AG04450 (cell line): ENCODE measurements around the gene KCND3. TPM values are rescaled to one million over a fixed set of nuclear protein-coding genes. Genes with fewer than 3 reads are reported as not detected.

Experiments used
- CTCF ChIA-PET: fragments of 300-600, 350-600 bp; formaldehyde crosslinking; extraction: SDS; loops from one replicate; lab custom pipeline; 2022; ENCODE audit warnings: antibody characterized with exemption, inconsistent platforms; lab: Charles Lee
- POLR2A ChIA-PET: fragments of 350-600 bp; formaldehyde crosslinking; extraction: SDS; loops from one replicate; lab custom pipeline; 2021; ENCODE audit warnings: antibody characterized with exemption, inconsistent platforms; lab: Yijun Ruan, JAX
- DNase-seq: peaks from one replicate; pipeline ENCODE4 v3.0.0-alpha.2; 2011; ENCODE audit warnings: low read depth, low spot score
- H3K27ac ChIP-seq: one replicate; pipeline ENCODE4 v1.5.1; 2012; ENCODE audit warnings: low read depth, low read length, control low read depth
- H3K27me3 ChIP-seq: one replicate; pipeline ENCODE4 v1.6.0; 2012; ENCODE audit warnings: low read length; ENCODE audit not compliant: control insufficient read depth, insufficient read depth
- H3K4me3 ChIP-seq: 2 replicates; pipeline ENCODE4 v1.5.1; 2011; ENCODE audit warnings: mild to moderate bottlenecking, low read depth, low read length, control low read depth
- H3K9me3 ChIP-seq: 2 replicates; pipeline ENCODE4 v1.5.1; 2012; ENCODE audit warnings: low read length; ENCODE audit not compliant: control insufficient read depth, insufficient read depth
- CTCF ChIP-seq: IDR thresholded peaks from 2 replicates; pipeline ENCODE4 v1.5.1; 2011; ENCODE audit warnings: low read depth, low read length, control low read depth, inconsistent platforms
- polyA plus RNA-seq: library from polyadenylated mRNA; depleted of rRNA; stranded (reverse); fragments of >200 nt; gene quantifications from 2 replicates; pipeline ENCODE4 v1.2.3, GENCODE V29; 2011

The KCND3 gene
- polyA plus RNA-seq, 1 experiment: 0.02 TPM

DNA sequence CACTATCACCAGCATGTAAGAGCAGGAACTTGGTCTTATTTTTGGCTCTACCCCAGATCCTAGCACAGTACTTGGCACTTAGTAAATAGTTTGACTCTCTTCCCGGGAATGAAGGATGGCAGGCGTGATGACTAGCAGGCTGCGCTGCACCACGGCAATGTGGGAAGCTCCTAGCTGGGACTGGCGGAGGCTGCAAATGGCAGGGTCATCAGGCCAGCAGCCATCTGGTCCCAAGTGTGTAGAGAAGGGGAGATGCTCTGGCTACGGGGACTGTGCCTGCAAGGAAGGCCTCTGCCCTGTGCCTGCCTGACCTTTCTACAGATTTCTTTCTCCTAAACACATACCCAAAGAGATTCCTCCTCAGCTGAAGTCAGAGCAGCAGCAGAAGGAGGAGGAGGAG is 95.0 kb downstream of the KCND3 start:
- no peak for TF ChIP-seq CTCF

DNA sequence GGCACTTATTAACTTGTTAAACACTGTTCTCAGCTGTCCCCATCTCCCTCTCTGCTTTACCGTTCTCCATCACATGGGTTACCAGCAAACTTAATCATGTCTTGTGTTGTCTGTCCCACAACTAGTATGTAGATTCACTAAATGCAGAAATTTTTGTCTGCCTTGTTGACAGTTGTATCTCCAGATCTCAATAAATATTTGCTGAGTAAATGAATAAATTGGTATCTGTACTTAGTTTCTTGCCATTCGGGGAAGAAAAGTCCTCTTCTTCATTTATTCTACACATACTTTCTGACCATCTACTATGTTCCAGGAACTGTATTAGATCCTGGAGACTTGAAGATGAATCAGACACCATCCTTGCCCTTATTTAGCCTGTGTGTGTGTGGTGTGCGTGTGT is 97.9 kb downstream of the KCND3 start:
- H3K9me3 ChIP-seq: no peaks in the 10 kb centered on the region; the same call in 1 of the 2 replicates
- no peak overlapping the region for H3K4me3 ChIP-seq
- DNase-seq: no peak
- peaks cover 12% of the 10 kb centered on the region for H3K27me3 ChIP-seq
- H3K27ac ChIP-seq: no peak overlapping the region
- CTCF ChIA-PET: no interaction called here
- TF ChIP-seq CTCF: no peak
- POLR2A ChIA-PET: no interaction called here

More for the DNA sequence above, 95.0 kb downstream of the KCND3 start:
- no peak for DNase-seq
- Histone ChIP-seq H3K9me3 (no peaks in the 10 kb centered on the region; the same call in 1 of the 2 replicates), H3K4me3 (no peak overlapping the region), H3K27ac (no peak overlapping the region), H3K27me3 (peaks cover 5% of the 10 kb centered on the region)
- ChIA-PET CTCF (no interaction called here), POLR2A (no interaction called here)

DNA sequence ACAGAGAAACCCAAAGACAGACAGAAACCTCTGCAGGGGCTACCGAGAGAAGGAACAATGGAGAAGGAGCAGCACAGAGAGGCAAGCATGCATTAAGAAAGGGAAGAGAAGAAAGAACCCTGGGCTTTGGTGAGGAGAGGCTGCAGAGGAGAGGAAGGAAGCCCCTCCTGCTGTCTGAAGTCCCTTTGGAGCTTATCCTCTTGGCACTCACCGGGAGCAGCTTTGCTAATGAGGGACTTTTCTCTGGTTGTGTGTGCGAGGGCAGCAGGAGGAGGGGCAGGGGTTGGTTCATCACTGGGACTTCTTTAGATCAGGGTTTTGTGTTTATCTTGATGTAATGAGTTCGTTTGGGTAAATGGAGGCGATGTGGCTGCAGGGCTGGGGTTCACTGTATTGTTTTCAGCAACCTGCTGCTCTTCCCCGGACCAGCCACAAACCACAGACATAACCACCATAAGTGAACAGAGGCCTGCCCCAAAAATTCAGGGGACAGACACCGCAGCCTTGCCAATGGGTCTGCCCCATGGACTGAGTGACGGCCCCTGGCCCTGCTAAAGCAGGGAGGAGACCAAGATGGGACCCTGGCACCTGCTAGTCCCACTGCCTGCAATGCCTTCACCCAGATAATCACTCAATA is 100.6 kb downstream of the KCND3 start:
- DNase-seq: no peak
- TF ChIP-seq CTCF: no peak
- Histone ChIP-seq H3K27ac (no peak overlapping the region), H3K9me3 (no peaks in the 10 kb centered on the region), H3K4me3 (no peak overlapping the region), H3K27me3 (peaks cover 14% of the 10 kb centered on the region)
- ChIA-PET POLR2A (no interaction called here), CTCF (no interaction called here)

DNA sequence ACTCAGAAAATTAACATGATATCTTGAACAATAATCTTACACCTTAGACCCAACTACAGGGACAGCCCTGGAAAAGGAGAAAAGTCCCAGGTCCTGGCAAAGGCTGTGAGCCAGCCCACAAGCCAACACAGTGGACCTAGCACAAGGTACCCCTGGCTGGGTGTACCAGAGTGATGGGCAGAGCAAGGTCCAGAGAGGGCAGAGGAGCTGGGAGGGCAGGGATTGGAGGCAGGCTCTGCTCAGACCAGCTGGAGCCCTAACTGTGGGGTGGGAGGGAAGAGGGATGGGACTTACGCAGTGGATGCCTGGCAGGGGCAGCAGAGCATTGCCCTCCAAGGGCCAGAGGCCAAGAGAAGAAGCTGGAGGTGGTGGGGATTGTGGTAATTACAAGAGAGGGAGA is 101.6 kb downstream of the KCND3 start:
- no peak for TF ChIP-seq CTCF
- Histone ChIP-seq H3K9me3 (no peaks in the 10 kb centered on the region), H3K27me3 (peaks cover 14% of the 10 kb centered on the region), H3K27ac (no peak overlapping the region), H3K4me3 (no peak overlapping the region)
- DNase-seq: no peak
- ChIA-PET CTCF (interaction anchor here (0.6 kb wide), 1 partner anchor 690 kb away, joined by 3 read pairs; no protein-coding TSS in a partner anchor), POLR2A (no interaction called here)

DNA sequence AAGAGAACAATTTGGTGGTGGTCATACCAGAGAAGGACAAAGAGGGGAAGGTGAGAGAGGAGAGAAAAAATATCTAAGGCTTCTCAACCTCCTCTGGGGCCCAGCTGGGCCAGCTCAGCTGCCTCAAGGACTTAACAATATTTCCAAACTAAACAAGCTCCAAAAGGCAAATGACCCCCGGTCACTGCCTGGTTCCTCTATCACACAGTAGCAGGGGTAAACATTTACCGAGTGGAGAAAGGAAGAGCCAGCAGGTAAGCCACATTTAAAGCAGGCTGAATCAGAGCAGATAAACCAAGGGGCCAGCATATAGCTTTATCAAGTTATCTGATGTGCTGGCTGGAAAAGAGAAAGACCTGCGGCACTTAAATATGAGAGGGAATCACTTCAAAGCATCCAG is 102.1 kb downstream of the KCND3 start:
- Histone ChIP-seq H3K9me3 (no peaks in the 10 kb centered on the region; the same call in 1 of the 2 replicates), H3K27me3 (peaks cover 14% of the 10 kb centered on the region), H3K4me3 (no peak overlapping the region), H3K27ac (no peak overlapping the region)
- TF ChIP-seq CTCF: no peak
- ChIA-PET CTCF (no interaction called here), POLR2A (no interaction called here)
- no peak for DNase-seq
